Activated naive CD8-positive, alpha-beta T cell treated with anti-CD3 and anti-CD28 coated beads, Interleukin-2, amount 50 U/mL, for 24 hours (primary cell): ENCODE results near the gene CCNL1.
A peak's percentile ranks its signal among the peaks of the same experiment; 100 is the strongest.
"Not testable (repeated sequence)": the region's sequence is repeated elsewhere in the genome, so short reads cannot be mapped to it uniquely, and the experiment has no call there.

Experiments
- ATAC-seq: fragments of 150-1000 bp; cut with Tn5 transposase; one replicate; pipeline ENCODE4 v1.10.0; 2021
- DNase-seq: peaks from one replicate; pipeline ENCODE4 v3.0.0; 2021
- H3K27ac Mint-ChIP-seq: one replicate; pipeline ENCODE4 v1.8.0; 2021; ENCODE audit warnings: mild to moderate bottlenecking, mixed read lengths
- H3K27me3 Mint-ChIP-seq: one replicate; pipeline ENCODE4 v1.8.0; 2021; ENCODE audit warnings: mixed read lengths
- H3K36me3 Mint-ChIP-seq: one replicate; pipeline ENCODE4 v1.8.0; 2021; ENCODE audit warnings: low read depth, mixed read lengths
- H3K4me1 Mint-ChIP-seq: one replicate; pipeline ENCODE4 v1.8.0; 2021; ENCODE audit warnings: mixed read lengths
- H3K4me3 Mint-ChIP-seq: one replicate; pipeline ENCODE4 v1.8.0; 2021; ENCODE audit warnings: mild to moderate bottlenecking, moderate library complexity, mixed read lengths
- H3K9me3 Mint-ChIP-seq: one replicate; pipeline ENCODE4 v1.8.0; 2021; ENCODE audit warnings: mixed read lengths

The CCNL1 gene

DNA sequence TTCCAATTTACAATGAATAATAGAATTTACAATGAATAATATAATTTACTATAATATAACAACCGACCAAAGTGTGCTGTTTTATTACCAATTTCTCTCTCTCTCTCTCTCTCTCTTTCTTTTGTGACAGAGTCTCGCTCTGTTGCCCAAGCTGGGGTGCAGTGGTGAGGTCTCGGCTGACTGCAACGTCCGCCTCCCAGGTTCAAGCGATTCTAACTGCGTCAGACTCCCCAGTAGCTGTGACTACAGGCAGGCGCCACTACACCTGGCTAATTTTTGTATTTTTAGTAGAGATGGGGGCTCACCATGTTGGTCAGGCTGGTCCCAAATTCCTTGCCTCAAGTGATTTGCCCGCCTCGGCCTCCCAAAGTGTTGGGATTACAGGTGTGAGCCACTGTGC is 17.0 kb upstream of the CCNL1 start:
- Mint-ChIP-seq H3K9me3 (peaks cover 4% of the 10 kb centered on the region), H3K4me3 (peak overlapping the region; percentile 85)

DNA sequence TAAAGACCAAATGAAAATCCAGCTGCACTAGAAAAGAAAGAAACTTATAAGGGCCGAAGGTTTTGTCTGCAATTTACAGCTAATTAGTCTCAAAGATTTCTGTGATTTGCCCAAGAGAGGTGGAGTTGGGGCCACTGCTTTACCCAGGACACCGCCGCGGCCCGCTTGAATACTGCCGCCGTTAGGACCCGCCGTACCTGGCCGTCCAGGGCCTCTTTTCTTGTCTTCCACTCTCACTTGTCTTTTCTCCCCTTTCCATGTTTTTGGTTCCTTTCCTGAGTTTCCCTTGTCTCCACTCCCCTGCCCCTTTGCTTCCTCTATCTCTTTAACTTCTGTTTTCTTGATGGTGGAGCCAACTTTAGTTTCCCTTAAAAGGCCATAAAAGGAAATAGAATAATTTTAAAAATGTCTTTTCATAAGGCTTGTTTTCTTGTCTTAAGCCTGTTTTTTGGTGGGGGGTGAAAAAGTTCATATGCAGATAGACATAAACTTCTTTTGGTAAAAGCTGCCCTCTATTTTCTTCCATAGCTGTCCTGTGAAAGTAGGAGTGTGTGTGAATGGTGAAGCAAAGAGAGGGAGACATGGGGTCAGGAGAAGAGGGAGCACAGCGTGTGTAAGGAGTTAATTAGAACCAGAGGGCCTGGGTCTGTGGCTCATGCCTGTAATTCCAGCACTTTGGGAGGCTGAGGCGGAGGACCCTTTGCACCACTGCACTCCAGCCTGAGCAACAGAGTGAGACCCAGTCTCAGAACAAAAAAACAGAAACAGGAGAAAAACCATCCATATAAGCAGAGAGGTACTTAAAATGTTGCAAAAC is 16.0 kb upstream of the CCNL1 start:
- H3K27me3 Mint-ChIP-seq, result no peaks in the 10 kb centered on the region
- DNase-seq (peak; percentile 28), ATAC-seq (no peak)

More for the DNA sequence above, 17.0 kb upstream of the CCNL1 start:
- no peak for ATAC-seq
- Mint-ChIP-seq H3K27me3 (no peaks in the 10 kb centered on the region), H3K27ac (no peak overlapping the region), H3K36me3 (peaks cover 26% of the 10 kb centered on the region), H3K4me1 (peaks cover 30% of the 10 kb centered on the region)
- no peak for DNase-seq

GRCh38 chr3:157174649-157175498 is 14.9 kb upstream of the CCNL1 start:
- peak; percentile 98 for ATAC-seq
- peak; percentile 97 for DNase-seq
- Mint-ChIP-seq H3K27me3 (no peaks in the 10 kb centered on the region), H3K4me1 (peaks cover 37% of the 10 kb centered on the region), H3K4me3 (peak overlapping the region; percentile 85), H3K9me3 (peaks cover 4% of the 10 kb centered on the region), H3K36me3 (peaks cover 16% of the 10 kb centered on the region), H3K27ac (peak overlapping the region; percentile 98)

More for the DNA sequence above, 16.0 kb upstream of the CCNL1 start:
- Mint-ChIP-seq H3K9me3 (peaks cover 4% of the 10 kb centered on the region), H3K27ac (peak overlapping the region; percentile 98), H3K4me3 (peak overlapping the region; percentile 85), H3K4me1 (peaks cover 36% of the 10 kb centered on the region), H3K36me3 (peaks cover 23% of the 10 kb centered on the region)

DNA sequence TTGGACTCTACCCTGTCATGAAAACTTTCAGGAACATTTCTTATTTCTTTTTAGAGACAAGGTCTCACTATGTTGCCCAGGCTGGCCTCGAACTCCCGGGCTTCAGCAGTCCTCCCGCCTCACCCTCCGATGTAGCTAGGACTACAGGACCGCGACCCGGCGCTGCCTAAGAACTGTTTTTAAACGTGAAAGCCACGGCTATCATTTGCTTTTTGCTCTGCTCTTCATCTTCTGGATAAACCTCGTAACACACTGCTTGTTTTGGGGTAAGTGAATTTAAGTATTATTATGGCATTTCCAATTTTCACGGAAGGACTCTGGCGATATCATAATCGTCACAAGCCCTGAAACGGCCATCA is 14.3 kb upstream of the CCNL1 start:
- no peaks in the 10 kb centered on the region for H3K9me3 Mint-ChIP-seq
- peaks cover 12% of the 10 kb centered on the region for H3K36me3 Mint-ChIP-seq
- peak; percentile 36 for DNase-seq
- H3K27ac Mint-ChIP-seq, result peak overlapping the region; percentile 98
- H3K27me3 Mint-ChIP-seq, result no peaks in the 10 kb centered on the region
- peaks cover 34% of the 10 kb centered on the region for H3K4me1 Mint-ChIP-seq
- ATAC-seq, result no peak
- peak overlapping the region; percentile 85 for H3K4me3 Mint-ChIP-seq

DNA sequence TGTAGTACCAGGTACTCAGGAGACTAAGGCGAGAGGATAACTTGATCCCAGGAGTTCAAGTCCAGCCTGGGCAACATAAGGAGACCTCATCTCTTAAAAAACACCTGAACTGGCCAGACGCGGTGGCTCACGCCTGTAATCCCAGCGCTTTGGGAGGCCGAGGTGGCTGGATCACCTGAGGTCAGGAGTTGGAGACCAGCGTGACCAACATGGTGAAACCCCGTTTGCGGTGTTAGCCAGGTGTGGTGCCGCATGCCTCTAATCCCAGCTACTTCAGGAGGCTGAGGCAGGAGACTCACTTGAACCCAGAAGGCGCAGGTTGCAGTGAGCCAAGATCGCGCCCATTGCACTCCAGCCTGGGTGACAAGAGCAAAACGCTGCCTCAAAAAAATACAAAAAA is 13.4 kb upstream of the CCNL1 start:
- not testable (repeated sequence) for ATAC-seq, H3K9me3 Mint-ChIP-seq, H3K27me3 Mint-ChIP-seq, DNase-seq, H3K27ac Mint-ChIP-seq, H3K4me3 Mint-ChIP-seq
- Mint-ChIP-seq H3K4me1 (peaks cover 34% of the 10 kb centered on the region), H3K36me3 (peaks cover 12% of the 10 kb centered on the region)

DNA sequence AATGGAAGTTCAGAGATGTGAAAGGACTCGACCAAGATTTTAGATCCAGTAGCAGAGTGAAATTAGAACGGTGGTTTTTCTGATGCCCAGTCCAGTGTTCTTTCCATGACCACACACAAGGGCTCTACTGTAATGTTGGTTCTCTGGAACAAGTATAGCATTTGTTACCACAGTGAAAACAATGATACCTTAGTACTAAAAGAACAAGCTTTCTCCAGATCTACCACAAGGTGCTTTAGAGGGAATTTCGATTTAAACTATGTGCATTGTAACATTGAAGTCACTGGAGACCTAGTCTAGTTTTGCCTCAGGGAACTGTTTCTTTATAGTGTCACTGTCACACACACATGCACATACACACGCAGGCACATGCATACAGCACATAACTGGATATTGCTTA is 12.8 kb upstream of the CCNL1 start:
- Mint-ChIP-seq H3K36me3 (peaks cover 6% of the 10 kb centered on the region), H3K9me3 (no peaks in the 10 kb centered on the region), H3K27me3 (no peaks in the 10 kb centered on the region), H3K27ac (no peak overlapping the region), H3K4me3 (no peak overlapping the region), H3K4me1 (peaks cover 34% of the 10 kb centered on the region)
- no peak for ATAC-seq
- no peak for DNase-seq

DNA sequence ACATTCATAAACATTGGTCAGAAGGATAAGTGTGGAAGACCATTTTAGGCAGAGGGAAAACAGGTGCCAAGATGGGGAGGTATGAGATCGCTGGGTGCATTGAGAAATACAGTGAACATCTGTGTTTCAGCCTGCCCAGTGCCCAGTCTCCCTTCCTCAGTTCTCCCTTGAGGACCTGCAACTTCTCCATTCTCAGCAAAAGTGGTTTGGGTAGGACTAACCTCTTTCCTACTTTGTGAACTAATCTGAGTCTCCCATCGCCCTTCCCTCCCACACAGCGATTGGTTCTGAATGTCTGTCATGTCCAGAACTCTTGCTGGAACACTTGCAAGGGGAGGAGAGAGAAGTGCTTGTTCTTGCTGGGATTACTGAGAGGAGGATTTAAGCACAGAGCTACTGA is 10.9 kb upstream of the CCNL1 start:
- Mint-ChIP-seq H3K4me3 (no peak overlapping the region), H3K27me3 (no peaks in the 10 kb centered on the region), H3K27ac (peak overlapping the region; percentile 21), H3K4me1 (peaks cover 18% of the 10 kb centered on the region), H3K36me3 (no peaks in the 10 kb centered on the region), H3K9me3 (no peaks in the 10 kb centered on the region)
- ATAC-seq (no peak), DNase-seq (no peak)

DNA sequence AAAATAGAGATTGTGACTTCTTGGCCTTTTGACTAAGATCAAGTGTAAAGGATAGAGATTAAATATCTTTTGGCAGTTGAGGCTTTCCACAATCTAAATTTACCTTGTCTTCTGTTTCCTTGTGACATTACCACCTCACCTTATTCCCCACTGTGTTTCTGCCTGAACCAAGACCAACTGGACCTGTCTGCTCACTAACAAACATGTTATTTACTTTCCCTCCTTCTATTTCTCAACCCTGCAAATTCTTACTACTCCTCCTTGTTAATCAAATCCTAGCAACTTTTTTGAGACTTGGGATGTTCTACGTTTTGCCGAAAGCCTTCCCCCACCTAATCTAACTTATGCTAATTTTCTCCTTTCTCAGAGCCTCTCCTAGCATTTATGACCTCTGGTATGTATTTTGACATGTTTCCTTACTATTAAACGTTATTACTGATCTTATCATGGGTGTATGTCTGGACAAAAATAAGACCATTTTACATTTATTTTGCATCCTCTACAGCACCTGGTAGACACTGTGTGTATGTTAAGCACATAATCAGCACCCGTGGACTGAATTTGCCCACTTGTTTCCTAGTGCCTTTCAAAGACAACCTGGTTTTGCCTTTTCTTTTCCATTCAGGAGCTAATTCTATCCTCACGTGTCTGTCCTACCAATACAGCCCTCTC is 7.6 kb upstream of the CCNL1 start:
- peaks cover 2% of the 10 kb centered on the region for H3K36me3 Mint-ChIP-seq
- DNase-seq (no peak), ATAC-seq (no peak)
- no peak overlapping the region for H3K4me3 Mint-ChIP-seq
- no peak overlapping the region for H3K27ac Mint-ChIP-seq
- no peaks in the 10 kb centered on the region for H3K27me3 Mint-ChIP-seq
- peaks cover 9% of the 10 kb centered on the region for H3K4me1 Mint-ChIP-seq
- H3K9me3 Mint-ChIP-seq, result no peaks in the 10 kb centered on the region

DNA sequence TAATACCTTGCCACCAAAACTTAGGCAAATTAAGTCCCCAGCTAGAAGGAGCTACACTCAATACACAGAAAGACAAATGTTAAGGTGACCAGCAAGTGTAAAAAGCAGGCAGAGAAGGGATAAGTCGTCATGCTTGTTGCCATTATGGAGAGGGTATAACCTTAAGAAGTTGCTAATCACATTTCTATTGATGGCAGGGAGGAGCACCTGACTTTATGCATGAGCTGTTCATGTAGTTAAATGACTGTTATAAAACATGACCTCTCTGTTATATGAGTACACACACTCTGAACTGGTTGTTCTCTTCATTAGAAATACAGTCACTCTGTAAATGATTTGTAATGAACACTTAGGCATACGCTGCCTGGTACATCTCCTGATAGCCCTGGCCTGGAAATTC is 6.6 kb upstream of the CCNL1 start:
- H3K36me3 Mint-ChIP-seq, result peaks cover 5% of the 10 kb centered on the region
- DNase-seq (no peak), ATAC-seq (peak; percentile 24)
- H3K4me1 Mint-ChIP-seq, result peaks cover 9% of the 10 kb centered on the region
- H3K9me3 Mint-ChIP-seq, result no peaks in the 10 kb centered on the region
- no peak overlapping the region for H3K4me3 Mint-ChIP-seq
- no peaks in the 10 kb centered on the region for H3K27me3 Mint-ChIP-seq
- H3K27ac Mint-ChIP-seq, result no peak overlapping the region

- ATAC-seq (no peak), DNase-seq (no peak)
- Mint-ChIP-seq H3K9me3 (no peaks in the 10 kb centered on the region), H3K27me3 (no peaks in the 10 kb centered on the region), H3K27ac (no peak overlapping the region), H3K4me1 (peaks cover 9% of the 10 kb centered on the region), H3K4me3 (no peak overlapping the region), H3K36me3 (peaks cover 5% of the 10 kb centered on the region)
These were observed 6.2 kb upstream of the CCNL1 start for GRCh38 chr3:157166115-157166514.

DNA sequence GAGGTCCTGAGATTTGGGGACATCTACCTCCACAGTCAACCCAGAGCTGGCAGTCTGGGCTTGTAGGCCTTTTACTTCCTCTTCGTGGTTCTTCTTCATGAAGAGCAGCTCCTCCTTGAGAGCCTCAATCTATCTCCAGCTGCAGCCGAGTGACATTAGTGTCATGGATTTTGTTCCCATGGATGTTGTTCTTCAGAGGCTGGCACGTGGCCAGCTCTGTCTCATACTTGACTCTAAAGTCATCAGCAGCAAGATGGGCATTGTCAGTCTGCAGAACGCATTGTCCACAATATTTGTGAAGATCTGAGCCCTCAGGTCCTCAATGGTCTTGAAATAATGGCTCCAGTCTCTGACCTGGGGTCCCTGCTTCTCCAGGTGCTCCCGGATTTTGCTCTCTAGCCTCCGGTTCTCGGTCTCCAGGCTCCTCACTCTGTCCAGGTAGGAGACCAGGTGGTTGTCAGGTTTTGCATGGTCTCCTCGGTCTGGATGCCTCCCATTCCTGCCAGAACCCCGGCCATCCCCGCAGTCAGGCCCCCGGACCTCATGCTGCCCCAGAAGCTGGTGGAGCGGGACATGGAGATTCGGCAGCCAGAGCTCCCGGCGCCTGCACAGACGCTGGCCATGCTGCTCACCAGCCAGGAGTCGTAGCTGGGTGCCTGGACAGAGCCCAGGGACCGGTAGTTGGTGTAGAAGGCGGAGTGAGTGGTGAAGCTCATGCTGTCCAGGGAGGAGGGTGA is 3.4 kb upstream of the CCNL1 start:
- no peaks in the 10 kb centered on the region for H3K27me3 Mint-ChIP-seq
- H3K9me3 Mint-ChIP-seq, result no peaks in the 10 kb centered on the region
- no peak overlapping the region for H3K27ac Mint-ChIP-seq
- H3K36me3 Mint-ChIP-seq, result peaks cover 17% of the 10 kb centered on the region
- ATAC-seq (no peak), DNase-seq (no peak)
- no peak overlapping the region for H3K4me3 Mint-ChIP-seq
- peaks cover 18% of the 10 kb centered on the region for H3K4me1 Mint-ChIP-seq

GRCh38 chr3:157162620-157163019 is 2.7 kb upstream of the CCNL1 start:
- H3K36me3 Mint-ChIP-seq, result peaks cover 24% of the 10 kb centered on the region
- DNase-seq, H3K9me3 Mint-ChIP-seq, H3K27ac Mint-ChIP-seq, ATAC-seq, H3K27me3 Mint-ChIP-seq, H3K4me3 Mint-ChIP-seq: not testable (repeated sequence)
- peaks cover 26% of the 10 kb centered on the region for H3K4me1 Mint-ChIP-seq

GRCh38 chr3:157160658-157161424 is 894 bp upstream of the CCNL1 start:
- Mint-ChIP-seq H3K9me3 (no peaks in the 10 kb centered on the region), H3K27me3 (no peaks in the 10 kb centered on the region), H3K36me3 (peaks cover 42% of the 10 kb centered on the region), H3K4me1 (peaks cover 42% of the 10 kb centered on the region), H3K27ac (peak overlapping the region; percentile 93), H3K4me3 (peak overlapping the region; percentile 99)
- ATAC-seq (peak; percentile 48), DNase-seq (peak; percentile 67)
